ENCODE data around the gene TUFT1.

Gene TUFT1, protein sequence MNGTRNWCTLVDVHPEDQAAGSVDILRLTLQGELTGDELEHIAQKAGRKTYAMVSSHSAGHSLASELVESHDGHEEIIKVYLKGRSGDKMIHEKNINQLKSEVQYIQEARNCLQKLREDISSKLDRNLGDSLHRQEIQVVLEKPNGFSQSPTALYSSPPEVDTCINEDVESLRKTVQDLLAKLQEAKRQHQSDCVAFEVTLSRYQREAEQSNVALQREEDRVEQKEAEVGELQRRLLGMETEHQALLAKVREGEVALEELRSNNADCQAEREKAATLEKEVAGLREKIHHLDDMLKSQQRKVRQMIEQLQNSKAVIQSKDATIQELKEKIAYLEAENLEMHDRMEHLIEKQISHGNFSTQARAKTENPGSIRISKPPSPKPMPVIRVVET

DNA sequence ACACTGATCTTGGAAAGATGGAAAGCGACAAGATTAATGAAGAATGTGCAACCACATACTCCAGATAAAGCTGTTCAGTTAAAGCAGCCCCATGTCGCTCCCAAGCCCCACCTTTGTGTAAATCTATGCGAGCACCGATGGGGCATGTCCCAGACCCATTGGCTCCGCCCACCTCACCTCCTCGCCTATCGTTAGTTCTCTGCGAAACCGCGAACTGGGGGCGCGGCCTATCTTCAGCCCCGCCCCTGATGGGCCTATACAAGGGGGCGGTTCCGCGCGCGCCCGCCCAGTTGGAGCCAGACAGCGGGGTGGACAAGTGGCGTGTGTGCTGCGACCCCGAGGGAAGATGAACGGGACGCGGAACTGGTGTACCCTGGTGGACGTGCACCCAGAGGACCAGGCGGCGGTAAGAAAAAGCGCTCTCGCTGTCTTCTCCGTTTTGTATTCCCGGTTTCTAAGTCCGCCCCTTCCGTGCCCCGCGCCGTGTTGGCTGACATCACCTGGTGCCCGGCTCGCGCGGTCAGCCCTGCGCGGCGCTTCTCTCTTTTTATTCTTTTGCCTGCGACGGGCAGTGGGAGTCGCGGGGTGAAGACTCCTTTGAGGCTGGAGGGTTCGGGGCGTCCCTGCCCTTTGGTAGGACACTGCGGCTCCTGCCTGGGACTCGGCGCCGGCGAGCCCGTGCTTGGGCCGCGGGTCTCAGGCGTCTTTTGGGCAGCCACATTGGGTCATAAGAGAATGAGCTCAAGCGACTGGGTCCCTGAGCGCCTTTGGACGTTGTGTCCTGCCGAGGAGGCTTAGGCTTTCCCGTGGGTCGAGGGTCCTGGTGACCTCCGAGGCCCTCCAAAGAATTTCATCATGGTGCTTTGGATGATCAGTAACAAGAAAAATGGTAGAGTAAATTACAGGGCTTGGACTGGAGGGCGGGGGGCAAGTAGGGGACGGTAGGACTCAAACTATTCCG lies at the start of gene TUFT1:
Gene TUFT1 (plus strand): TSS at position 289 of the 961 bp plus-strand sequence. CDS start 58 bp downstream, at position 347.
- peak; percentile 89 for DNase-seq (ENCODE audit: low read depth)
- H3K4me3 ChIP-seq (ENCODE audit: low read depth, low read length): peak within 1 kb of the TSS; percentile 69
- TF ChIP-seq, protein P1, sequence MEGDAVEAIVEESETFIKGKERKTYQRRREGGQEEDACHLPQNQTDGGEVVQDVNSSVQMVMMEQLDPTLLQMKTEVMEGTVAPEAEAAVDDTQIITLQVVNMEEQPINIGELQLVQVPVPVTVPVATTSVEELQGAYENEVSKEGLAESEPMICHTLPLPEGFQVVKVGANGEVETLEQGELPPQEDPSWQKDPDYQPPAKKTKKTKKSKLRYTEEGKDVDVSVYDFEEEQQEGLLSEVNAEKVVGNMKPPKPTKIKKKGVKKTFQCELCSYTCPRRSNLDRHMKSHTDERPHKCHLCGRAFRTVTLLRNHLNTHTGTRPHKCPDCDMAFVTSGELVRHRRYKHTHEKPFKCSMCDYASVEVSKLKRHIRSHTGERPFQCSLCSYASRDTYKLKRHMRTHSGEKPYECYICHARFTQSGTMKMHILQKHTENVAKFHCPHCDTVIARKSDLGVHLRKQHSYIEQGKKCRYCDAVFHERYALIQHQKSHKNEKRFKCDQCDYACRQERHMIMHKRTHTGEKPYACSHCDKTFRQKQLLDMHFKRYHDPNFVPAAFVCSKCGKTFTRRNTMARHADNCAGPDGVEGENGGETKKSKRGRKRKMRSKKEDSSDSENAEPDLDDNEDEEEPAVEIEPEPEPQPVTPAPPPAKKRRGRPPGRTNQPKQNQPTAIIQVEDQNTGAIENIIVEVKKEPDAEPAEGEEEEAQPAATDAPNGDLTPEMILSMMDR (conservative IDR thresholded peaks at IDR 0.05; ENCODE audit: low read depth, low read length): no peak

- H3K4me3 ChIP-seq (ENCODE audit: low read depth, low read length): no peak overlapping the region
- no peak for DNase-seq (ENCODE audit: low read depth)
- TF ChIP-seq, protein P1 (conservative IDR thresholded peaks at IDR 0.05; ENCODE audit: low read depth, low read length): no peak
Measured at GRCh38 chr1:151491641-151492040, 48.5 kb upstream of the TUFT1 start.

DNA sequence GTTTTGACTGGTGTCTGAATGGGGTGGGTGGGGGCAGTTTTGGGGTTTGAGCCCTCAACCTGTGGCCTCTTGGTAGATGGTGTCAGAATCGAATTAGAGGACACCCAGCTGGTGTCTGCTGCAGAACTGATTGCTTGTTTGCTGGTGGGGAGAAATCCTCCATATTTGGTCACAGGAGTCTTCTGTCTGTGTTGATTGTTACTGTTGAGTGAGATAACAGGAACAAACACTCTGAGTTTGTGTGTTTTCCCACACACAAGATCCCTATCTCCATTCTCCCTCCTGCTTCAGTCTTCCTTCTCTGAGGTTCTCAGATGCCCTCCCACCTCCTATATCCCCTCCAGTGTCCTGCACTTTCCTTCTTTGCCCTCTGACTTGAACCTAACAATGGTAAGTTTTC lies 48.0 kb upstream of the TUFT1 start:
- H3K4me3 ChIP-seq (ENCODE audit: low read depth, low read length): no peak overlapping the region
- TF ChIP-seq, protein P1 (conservative IDR thresholded peaks at IDR 0.05; ENCODE audit: low read depth, low read length): no peak

DNA sequence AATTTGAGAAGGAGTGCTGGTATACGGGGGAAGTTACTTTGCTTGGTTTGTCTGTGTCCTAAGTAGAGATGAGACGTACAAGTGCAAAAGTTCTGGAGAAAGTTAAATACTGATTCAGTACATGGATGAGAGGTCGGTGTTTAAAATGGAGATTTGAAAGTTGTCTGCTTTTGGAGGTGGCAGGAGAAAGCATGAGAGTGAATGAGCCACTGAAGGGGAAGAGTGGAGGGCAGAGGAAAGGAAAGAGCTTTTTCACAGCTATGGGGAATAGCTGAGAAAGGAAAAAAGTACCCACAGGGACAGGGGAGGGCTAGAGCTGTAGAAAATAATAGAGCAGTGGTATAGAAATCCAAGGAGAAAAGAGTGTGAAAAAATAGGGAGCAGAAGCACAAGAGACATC lies 47.1 kb upstream of the TUFT1 start:
- no peak overlapping the region for H3K4me3 ChIP-seq (ENCODE audit: low read depth, low read length)
- TF ChIP-seq, protein P1 (conservative IDR thresholded peaks at IDR 0.05; ENCODE audit: low read depth, low read length): no peak
- DNase-seq (ENCODE audit: low read depth): no peak

More for the DNA sequence above, 48.0 kb upstream of the TUFT1 start:
- DNase-seq (ENCODE audit: low read depth): no peak

- TF ChIP-seq, protein P1 (conservative IDR thresholded peaks at IDR 0.05; ENCODE audit: low read depth, low read length): no peak
- DNase-seq (ENCODE audit: low read depth): peak; percentile 69
- H3K4me3 ChIP-seq (ENCODE audit: low read depth, low read length): no peak overlapping the region
Measured at GRCh38 chr1:151494741-151495281, 45.3 kb upstream of the TUFT1 start.

GRCh38 chr1:151495316-151495715 lies 44.8 kb upstream of the TUFT1 start:
- peak; percentile 14 for DNase-seq (ENCODE audit: low read depth)
- TF ChIP-seq, protein P1 (conservative IDR thresholded peaks at IDR 0.05; ENCODE audit: low read depth, low read length): no peak

More at GRCh38 chr1:151495316-151495715, 44.8 kb upstream of the TUFT1 start:
- no peak overlapping the region for H3K4me3 ChIP-seq (ENCODE audit: low read depth, low read length)

Data from choroid plexus epithelial cell (primary cell).